Endothelial cell of umbilical vein (primary cell): ENCODE data around the gene UTF1. TPM values are rescaled to one million over a fixed set of nuclear protein-coding genes. Genes with fewer than 3 reads are reported as not detected.

Experiments used
- BruUV-seq: library from RNA; stranded (reverse); fragments of 400-500 nt; replicated peaks from 2 replicates; lab custom pipeline; 2021; lab: Mats Ljungman, UMichigan
- CTCF ChIA-PET: fragments of 300-600, 350-600 bp; sonication (Branson Sonifier 250); formaldehyde crosslinking; loops from one replicate; lab custom pipeline; 2021; ENCODE audit warnings: antibody characterized with exemption, inconsistent platforms; lab: Charles Lee
- POLR2A ChIA-PET: fragments of 300-600, 350-600 bp; sonication (Branson Sonifier 250); formaldehyde crosslinking; loops from one replicate; lab custom pipeline; 2021; ENCODE audit warnings: antibody characterized with exemption, inconsistent platforms; lab: Charles Lee
- DNase-seq: peaks from one replicate; pipeline ENCODE4 v3.0.0-alpha.2; 2011; ENCODE audit warnings: low read depth, low spot score
- FAIRE-seq: peaks from 2 replicates; lab custom pipeline; 2011; peaks lifted over from hg19 to GRCh38; lab: Jason Lieb, UNC
- H2AFZ ChIP-seq: 2 replicates; pipeline ENCODE4 v1.6.0; 2012; ENCODE audit warnings: low read depth, low read length, control low read depth, inconsistent platforms
- H3K27ac ChIP-seq: 2 replicates; pipeline ENCODE4 v1.5.1; 2011; ENCODE audit warnings: low read depth, mild to moderate bottlenecking, control low read depth, low read length, moderate library complexity; ENCODE audit not compliant: insufficient read depth
- H3K27me3 ChIP-seq, 2 experiments: 2 replicates each; pipeline versions ENCODE4 v1.6.0 to v1.6.1; 2011; ENCODE audit warnings: low read length in 2 of 2, mixed read lengths in 1 of 2; ENCODE audit not compliant: control insufficient read depth in 2 of 2, insufficient read depth in 2 of 2
- H3K36me3 ChIP-seq, 2 experiments: 2 replicates in 1 of 2; 3 replicates in 1 of 2; pipeline ENCODE4 v1.5.1; 2011; ENCODE audit warnings: low read length in 2 of 2, mild to moderate bottlenecking in 1 of 2, moderate library complexity in 1 of 2; ENCODE audit not compliant: control insufficient read depth in 2 of 2, insufficient read depth in 2 of 2; ENCODE audit errors: extremely low read depth in 1 of 2
- H3K4me1 ChIP-seq: 3 replicates; pipeline ENCODE4 v1.5.1; 2011; ENCODE audit warnings: mild to moderate bottlenecking, low read length; ENCODE audit not compliant: control insufficient read depth, insufficient read depth; ENCODE audit errors: extremely low read depth
- H3K4me2 ChIP-seq: 2 replicates; pipeline ENCODE4 v1.6.1; 2011; ENCODE audit warnings: low read length, control low read depth, mixed read lengths; ENCODE audit not compliant: insufficient read depth
- H3K4me3 ChIP-seq, 3 experiments: fragments of 200-600 bp in 1 of 3; sonication (generic), shearing (Covaris generic) in 1 of 3; replicated peaks in 1 of 3; 2 replicates each; pipeline ENCODE4 v1.5.1; 2011 to 2016; ENCODE audit warnings: control low read depth in 3 of 3, low read length in 3 of 3, mild to moderate bottlenecking in 2 of 3, inconsistent platforms in 1 of 3, low read depth in 1 of 3, moderate library complexity in 1 of 3; ENCODE audit not compliant: insufficient read depth in 1 of 3
- H3K79me2 ChIP-seq: 2 replicates; pipeline ENCODE4 v1.6.0; 2012; ENCODE audit warnings: low read length, inconsistent platforms; ENCODE audit not compliant: control insufficient read depth, insufficient read depth
- H3K9ac ChIP-seq: replicated peaks from 2 replicates; pipeline ENCODE3; 2011; ENCODE audit warnings: low read length, control low read depth; ENCODE audit not compliant: insufficient read depth; ENCODE audit errors: extremely low read depth
- H3K9me1 ChIP-seq: replicated peaks from 3 replicates; pipeline ENCODE4 v1.6.0; 2011; ENCODE audit warnings: mild to moderate bottlenecking, low read length; ENCODE audit not compliant: control insufficient read depth, insufficient read depth; ENCODE audit errors: extremely low read depth
- H3K9me3 ChIP-seq: replicated peaks from 2 replicates; pipeline ENCODE4 v1.5.1; 2012; ENCODE audit warnings: low read length, inconsistent platforms; ENCODE audit not compliant: control insufficient read depth, insufficient read depth
- H4K20me1 ChIP-seq: replicated peaks from 2 replicates; pipeline ENCODE3; 2011; ENCODE audit warnings: mild to moderate bottlenecking, low read length; ENCODE audit not compliant: control insufficient read depth, insufficient read depth; ENCODE audit errors: extremely low read depth
- EZH2 ChIP-seq: IDR thresholded peaks from 2 replicates; pipeline ENCODE4 v1.6.1; 2012; ENCODE audit warnings: borderline replicate concordance, low read depth, mild to moderate bottlenecking, moderate library complexity, low read length, inconsistent platforms; ENCODE audit not compliant: severe bottlenecking
- FOS ChIP-seq: IDR thresholded peaks from 2 replicates; pipeline ENCODE4 v1.6.1; 2011; ENCODE audit warnings: mild to moderate bottlenecking, low read length, moderate library complexity, borderline replicate concordance; ENCODE audit not compliant: insufficient read depth
- GATA2 ChIP-seq: IDR thresholded peaks from 2 replicates; pipeline ENCODE4 v1.7.0; 2011; ENCODE audit warnings: low read depth, mild to moderate bottlenecking, moderate library complexity, mixed read lengths, low read length; ENCODE audit not compliant: insufficient read length, insufficient read depth
- JUN ChIP-seq: IDR thresholded peaks from 2 replicates; pipeline ENCODE4 v1.6.1; 2011; ENCODE audit warnings: borderline replicate concordance, low read depth; ENCODE audit not compliant: insufficient read length, insufficient read depth
- MYC ChIP-seq: IDR thresholded peaks from one replicate; pipeline ENCODE4 v1.6.1; 2011; ENCODE audit warnings: mild to moderate bottlenecking, low read depth, low read length
- POLR2A ChIP-seq: IDR thresholded peaks from 2 replicates; pipeline ENCODE4 v1.6.1; 2012; ENCODE audit warnings: low read depth, mild to moderate bottlenecking, control low read depth, low read length
- POLR2AphosphoS5 ChIP-seq: IDR thresholded peaks from 2 replicates; pipeline ENCODE4 v1.6.1; 2012; ENCODE audit warnings: low read depth, mild to moderate bottlenecking, control low read depth, low read length, moderate library complexity; ENCODE audit not compliant: insufficient read depth
- dilution Hi-C: fragments of 300-500 bp; cut with MboI; formaldehyde crosslinking; loops from one replicate; pipeline ENCODE4 v1.15.0; 2019; ENCODE audit warnings: low sequenced_read_pairs; ENCODE audit not compliant: extremely low pct_ligation_motif_present
- intact Hi-C: fragments of 100-400 bp; cut with micrococcal nuclease; formaldehyde crosslinking; loops from one replicate; pipeline ENCODE4 v1.10.0; 2022
- polyA plus RNA-seq, 4 experiments: library from polyadenylated mRNA; depleted of rRNA in 3 of 4; stranded (reverse) in 3 of 4; unstranded in 1 of 4; fragments of >200 nt; gene quantifications; 2 replicates each; pipeline versions ENCODE4 v1.2.1 to v1.2.3, GENCODE V29; 2011 to 2012; ENCODE audit warnings: missing spikeins in 1 of 4
- total RNA-seq: library from RNA; stranded (reverse); gene quantifications from 2 replicates; pipeline ENCODE4 v1.2.3, GENCODE V29; 2021
- TF ChIP-seq, protein P1 (sequence below), 2 donors: IDR thresholded peaks; 1 replicate in 1 of 2; 2 replicates in 1 of 2; pipeline ENCODE4 v1.5.1; 2011; ENCODE audit warnings: low read length in 2 of 2, mild to moderate bottlenecking in 2 of 2, moderate library complexity in 2 of 2, control low read depth in 1 of 2, inconsistent platforms in 1 of 2, low read depth in 1 of 2; ENCODE audit not compliant: insufficient read depth in 1 of 2; ENCODE audit errors: extremely low read depth in 1 of 2
- TF ChIP-seq, protein P2 (sequence below): IDR thresholded peaks from 2 replicates; pipeline ENCODE4 v1.6.1; 2011; ENCODE audit not compliant: insufficient read depth, insufficient read length

The UTF1 gene
- total and polyA plus RNA-seq, 2 donors (not counting 3 experiments of a cell fraction or from before 2014, with no cell fraction given): not detected

DNA sequence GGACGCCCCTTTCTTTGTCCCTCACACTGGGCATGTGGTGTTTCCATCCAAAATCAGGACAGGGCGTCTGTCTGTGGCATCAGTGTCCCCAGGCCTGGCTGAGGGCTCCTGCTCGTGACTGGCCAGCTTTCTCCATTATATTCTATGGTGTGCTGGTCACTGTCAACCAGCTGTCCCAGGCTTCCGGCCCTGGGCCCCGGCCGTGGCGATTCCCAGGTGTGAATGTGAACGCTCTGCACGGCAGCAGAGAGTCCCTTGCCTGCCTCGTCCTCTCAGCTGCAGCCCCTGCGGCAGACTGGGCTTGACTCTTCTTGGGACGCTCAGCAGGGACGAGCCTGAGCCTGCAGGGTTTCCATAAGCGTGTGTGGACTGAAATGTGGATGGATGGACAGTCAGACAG is 5.9 kb upstream of the UTF1 start:
- no peak overlapping the region for H3K27ac ChIP-seq

DNA sequence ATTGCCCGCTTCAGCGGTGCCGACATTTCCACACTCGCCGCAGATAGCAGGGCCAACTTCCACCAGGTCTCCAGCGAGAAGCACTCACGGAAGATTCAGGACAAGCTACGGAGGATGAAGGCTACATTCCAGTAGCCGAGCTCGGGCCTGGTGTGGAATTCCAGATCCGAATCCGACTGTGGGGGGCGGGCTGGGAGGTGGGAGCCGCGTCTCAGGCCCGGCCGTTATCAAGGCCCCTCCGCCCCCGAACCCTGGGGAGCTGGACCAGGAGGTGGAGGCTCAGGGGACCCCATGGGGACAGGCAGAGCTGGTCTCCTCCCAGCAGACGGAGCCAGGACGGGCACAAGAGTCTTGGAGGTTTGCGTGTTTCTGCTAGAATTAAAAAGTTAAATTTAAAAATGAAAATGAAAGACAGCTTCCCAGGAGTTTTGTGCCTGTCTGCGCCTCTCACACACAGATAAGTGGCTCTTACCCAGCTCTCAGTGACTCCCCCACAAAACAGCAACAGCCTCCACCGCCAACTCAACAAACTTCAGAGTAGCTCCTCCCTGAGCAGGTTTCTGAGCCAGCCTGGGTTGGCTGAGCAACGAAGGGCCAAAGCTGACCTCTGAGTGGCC is 5.2 kb upstream of the UTF1 start:
- TF ChIP-seq POLR2A: no peak
- TF ChIP-seq FOS: no peak
- no peak for TF ChIP-seq GATA2
- no peak for TF ChIP-seq JUN
- TF ChIP-seq, protein P1, sequence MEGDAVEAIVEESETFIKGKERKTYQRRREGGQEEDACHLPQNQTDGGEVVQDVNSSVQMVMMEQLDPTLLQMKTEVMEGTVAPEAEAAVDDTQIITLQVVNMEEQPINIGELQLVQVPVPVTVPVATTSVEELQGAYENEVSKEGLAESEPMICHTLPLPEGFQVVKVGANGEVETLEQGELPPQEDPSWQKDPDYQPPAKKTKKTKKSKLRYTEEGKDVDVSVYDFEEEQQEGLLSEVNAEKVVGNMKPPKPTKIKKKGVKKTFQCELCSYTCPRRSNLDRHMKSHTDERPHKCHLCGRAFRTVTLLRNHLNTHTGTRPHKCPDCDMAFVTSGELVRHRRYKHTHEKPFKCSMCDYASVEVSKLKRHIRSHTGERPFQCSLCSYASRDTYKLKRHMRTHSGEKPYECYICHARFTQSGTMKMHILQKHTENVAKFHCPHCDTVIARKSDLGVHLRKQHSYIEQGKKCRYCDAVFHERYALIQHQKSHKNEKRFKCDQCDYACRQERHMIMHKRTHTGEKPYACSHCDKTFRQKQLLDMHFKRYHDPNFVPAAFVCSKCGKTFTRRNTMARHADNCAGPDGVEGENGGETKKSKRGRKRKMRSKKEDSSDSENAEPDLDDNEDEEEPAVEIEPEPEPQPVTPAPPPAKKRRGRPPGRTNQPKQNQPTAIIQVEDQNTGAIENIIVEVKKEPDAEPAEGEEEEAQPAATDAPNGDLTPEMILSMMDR (IDR thresholded peaks at IDR 0.05; ENCODE audit: extremely low read depth in 1 of 2, insufficient read depth in 1 of 2, low read depth in 1 of 2, low read length in 2 of 2): no peak
- TF ChIP-seq POLR2AphosphoS5: no peak
- TF ChIP-seq EZH2: no peak
- TF ChIP-seq, protein P2, sequence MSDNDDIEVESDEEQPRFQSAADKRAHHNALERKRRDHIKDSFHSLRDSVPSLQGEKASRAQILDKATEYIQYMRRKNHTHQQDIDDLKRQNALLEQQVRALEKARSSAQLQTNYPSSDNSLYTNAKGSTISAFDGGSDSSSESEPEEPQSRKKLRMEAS: no peak
- TF ChIP-seq MYC: no peak
- no peak overlapping the region for H3K4me2 ChIP-seq
- CTCF ChIA-PET: no interaction called here
- no peaks in the 10 kb centered on the region for H3K9me1 ChIP-seq
- H3K27ac ChIP-seq: no peak overlapping the region
- dilution Hi-C loops: no loop called here
- H3K4me1 ChIP-seq: no peaks in the 10 kb centered on the region
- H3K36me3 ChIP-seq: no peaks in the 10 kb centered on the region
- no peak overlapping the region for H2AFZ ChIP-seq
- DNase-seq (no peak), FAIRE-seq (no peak)
- POLR2A ChIA-PET: no interaction called here
- no peak overlapping the region for H3K4me3 ChIP-seq
- H4K20me1 ChIP-seq: no peaks in the 10 kb centered on the region
- no TSS peak for BruUV-seq
- H3K9me3 ChIP-seq: no peaks in the 10 kb centered on the region
- intact Hi-C loops: no loop called here
- H3K27me3 ChIP-seq: peaks cover 9 to 12% of the 10 kb centered on the region in 2 experiments
- no peaks in the 10 kb centered on the region for H3K79me2 ChIP-seq
- H3K9ac ChIP-seq: no peak overlapping the region

More for the DNA sequence above, 5.9 kb upstream of the UTF1 start:
- ChIA-PET CTCF (no interaction called here), POLR2A (no interaction called here)
- no peaks in the 10 kb centered on the region for H4K20me1 ChIP-seq
- H3K9me1 ChIP-seq: no peaks in the 10 kb centered on the region
- peaks cover 4 to 7% of the 10 kb centered on the region in 2 experiments for H3K27me3 ChIP-seq
- H2AFZ ChIP-seq: no peak overlapping the region
- no peak overlapping the region for H3K9ac ChIP-seq
- no peaks in the 10 kb centered on the region for H3K9me3 ChIP-seq
- H3K4me2 ChIP-seq: no peak overlapping the region
- TF ChIP-seq POLR2AphosphoS5 (no peak), JUN (no peak)
- TF ChIP-seq, protein P2: no peak
- no peaks in the 10 kb centered on the region for H3K4me1 ChIP-seq
- H3K4me3 ChIP-seq: no peak overlapping the region
- H3K36me3 ChIP-seq: no peaks in the 10 kb centered on the region
- no TSS peak for BruUV-seq
- no peak for FAIRE-seq
- DNase-seq: no peak
- intact Hi-C loops: no loop called here
- no peaks in the 10 kb centered on the region for H3K79me2 ChIP-seq
- dilution Hi-C loops: no loop called here
